PFSK-1 (cell line): ENCODE measurements around the gene IGLON5.

Experiments
- FOXP2 ChIP-seq: optimal IDR thresholded peaks from 2 replicates; pipeline ENCODE3; 2011; ENCODE audit warnings: borderline replicate concordance, control low read depth, inconsistent platforms; ENCODE audit not compliant: insufficient read depth; ENCODE audit errors: extremely low read length, extremely low read depth
- POLR2AphosphoS5 ChIP-seq: IDR thresholded peaks from 2 replicates; pipeline ENCODE4 v1.6.1; 2012; ENCODE audit warnings: low read depth, mild to moderate bottlenecking, control low read depth, low read length, moderate library complexity
- SIN3A ChIP-seq: IDR thresholded peaks from 2 replicates; pipeline ENCODE4 v1.6.1; 2012; ENCODE audit warnings: mild to moderate bottlenecking, low read length, moderate library complexity, borderline replicate concordance; ENCODE audit not compliant: insufficient read depth
- TAF1 ChIP-seq: IDR thresholded peaks from 2 replicates; pipeline ENCODE4 v1.6.1; 2012; ENCODE audit warnings: low read length, control low read depth, borderline replicate concordance; ENCODE audit not compliant: insufficient read depth
- TF ChIP-seq, protein P1 (sequence below), 2 experiments: IDR thresholded peaks; 2 replicates each; pipeline versions ENCODE4 v1.6.1 to v1.8.0; 2011 to 2012; ENCODE audit warnings: low read depth in 2 of 2, low read length in 2 of 2, control low read depth in 1 of 2, inconsistent platforms in 1 of 2, mild to moderate bottlenecking in 1 of 2, moderate library complexity in 1 of 2; ENCODE audit not compliant: insufficient read depth in 1 of 2

Gene IGLON5

DNA sequence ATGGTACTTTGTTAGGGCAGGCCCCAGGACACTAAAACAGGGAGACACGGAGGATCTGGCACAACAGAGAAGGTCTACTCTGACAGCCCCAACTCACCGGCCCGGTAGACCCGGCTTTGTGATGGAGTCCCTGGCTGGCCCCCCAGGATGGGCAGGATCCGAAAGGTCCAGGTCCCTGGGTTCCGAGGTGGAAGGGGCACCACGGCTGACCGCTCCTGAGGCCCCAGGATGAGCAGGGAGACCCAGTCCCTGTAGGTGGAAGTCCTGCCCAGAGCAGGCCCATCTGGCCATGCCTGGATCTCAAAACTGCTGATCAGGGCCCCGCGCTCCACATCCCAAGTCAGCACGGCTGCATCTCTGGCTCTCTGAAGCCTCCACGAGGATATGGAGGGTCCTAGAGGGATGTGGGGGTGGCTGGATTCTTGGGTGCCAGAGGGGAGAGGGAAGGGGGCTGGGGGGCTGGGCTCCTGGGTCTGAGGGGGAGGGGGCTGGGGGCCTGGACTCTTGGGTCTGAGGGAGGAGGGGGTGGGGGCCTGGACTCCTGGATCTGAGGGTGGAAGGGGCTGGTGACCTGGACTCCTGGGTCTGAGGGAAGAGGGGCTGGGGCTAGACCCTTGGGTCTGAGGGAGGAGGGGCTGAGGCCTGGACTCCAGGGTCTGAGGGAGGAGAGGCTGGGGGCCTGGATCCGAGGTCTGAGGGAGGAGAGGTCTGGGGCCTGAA is 25.9 kb downstream of the IGLON5 start:
- TF ChIP-seq SIN3A (no peak), FOXP2 (no peak), TAF1 (no peak), POLR2AphosphoS5 (no peak)
- TF ChIP-seq, protein P1, sequence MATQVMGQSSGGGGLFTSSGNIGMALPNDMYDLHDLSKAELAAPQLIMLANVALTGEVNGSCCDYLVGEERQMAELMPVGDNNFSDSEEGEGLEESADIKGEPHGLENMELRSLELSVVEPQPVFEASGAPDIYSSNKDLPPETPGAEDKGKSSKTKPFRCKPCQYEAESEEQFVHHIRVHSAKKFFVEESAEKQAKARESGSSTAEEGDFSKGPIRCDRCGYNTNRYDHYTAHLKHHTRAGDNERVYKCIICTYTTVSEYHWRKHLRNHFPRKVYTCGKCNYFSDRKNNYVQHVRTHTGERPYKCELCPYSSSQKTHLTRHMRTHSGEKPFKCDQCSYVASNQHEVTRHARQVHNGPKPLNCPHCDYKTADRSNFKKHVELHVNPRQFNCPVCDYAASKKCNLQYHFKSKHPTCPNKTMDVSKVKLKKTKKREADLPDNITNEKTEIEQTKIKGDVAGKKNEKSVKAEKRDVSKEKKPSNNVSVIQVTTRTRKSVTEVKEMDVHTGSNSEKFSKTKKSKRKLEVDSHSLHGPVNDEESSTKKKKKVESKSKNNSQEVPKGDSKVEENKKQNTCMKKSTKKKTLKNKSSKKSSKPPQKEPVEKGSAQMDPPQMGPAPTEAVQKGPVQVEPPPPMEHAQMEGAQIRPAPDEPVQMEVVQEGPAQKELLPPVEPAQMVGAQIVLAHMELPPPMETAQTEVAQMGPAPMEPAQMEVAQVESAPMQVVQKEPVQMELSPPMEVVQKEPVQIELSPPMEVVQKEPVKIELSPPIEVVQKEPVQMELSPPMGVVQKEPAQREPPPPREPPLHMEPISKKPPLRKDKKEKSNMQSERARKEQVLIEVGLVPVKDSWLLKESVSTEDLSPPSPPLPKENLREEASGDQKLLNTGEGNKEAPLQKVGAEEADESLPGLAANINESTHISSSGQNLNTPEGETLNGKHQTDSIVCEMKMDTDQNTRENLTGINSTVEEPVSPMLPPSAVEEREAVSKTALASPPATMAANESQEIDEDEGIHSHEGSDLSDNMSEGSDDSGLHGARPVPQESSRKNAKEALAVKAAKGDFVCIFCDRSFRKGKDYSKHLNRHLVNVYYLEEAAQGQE (IDR thresholded peaks at IDR 0.05; ENCODE audit: insufficient read depth in 1 of 2, low read depth in 2 of 2, low read length in 2 of 2) = no peak

DNA sequence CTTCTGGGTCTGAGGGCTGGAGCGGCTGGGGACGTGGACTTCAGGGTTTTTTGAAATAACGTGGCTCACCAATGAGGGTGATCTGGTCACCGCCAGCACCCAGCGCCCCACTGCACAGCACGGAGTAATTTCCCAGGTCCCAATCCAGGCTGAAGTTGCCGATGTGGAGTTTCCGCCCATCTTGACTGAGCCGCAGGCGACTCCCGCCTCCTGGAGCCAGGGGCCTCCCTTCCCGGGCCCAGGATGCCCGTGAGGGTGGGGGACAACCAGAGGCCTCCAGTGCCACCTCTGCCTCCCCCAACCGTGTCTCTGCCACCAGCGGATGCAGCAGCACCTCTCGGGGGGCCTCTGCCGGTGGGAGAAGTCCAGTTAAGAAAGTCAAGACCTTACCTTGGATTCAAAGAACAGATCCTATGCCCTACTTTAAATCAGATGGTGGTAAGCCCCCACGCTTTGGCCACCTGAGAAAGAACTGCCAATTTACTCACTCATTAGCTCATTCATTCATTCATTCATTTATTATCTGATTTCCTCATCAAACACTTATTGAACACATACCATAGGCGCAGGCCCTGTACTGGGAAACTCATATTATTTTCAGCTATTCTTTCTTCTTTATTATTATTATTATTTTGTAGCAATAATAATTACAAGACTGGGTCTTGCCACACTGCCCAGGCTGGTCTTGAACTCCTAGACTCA is 26.6 kb downstream of the IGLON5 start:
- TF ChIP-seq FOXP2 = no peak
- TF ChIP-seq, protein P1 (IDR thresholded peaks at IDR 0.05; ENCODE audit: insufficient read depth in 1 of 2, low read depth in 2 of 2, low read length in 2 of 2) = no peak
- TF ChIP-seq POLR2AphosphoS5 = no peak
- TF ChIP-seq TAF1 = no peak
- TF ChIP-seq SIN3A = no peak

DNA sequence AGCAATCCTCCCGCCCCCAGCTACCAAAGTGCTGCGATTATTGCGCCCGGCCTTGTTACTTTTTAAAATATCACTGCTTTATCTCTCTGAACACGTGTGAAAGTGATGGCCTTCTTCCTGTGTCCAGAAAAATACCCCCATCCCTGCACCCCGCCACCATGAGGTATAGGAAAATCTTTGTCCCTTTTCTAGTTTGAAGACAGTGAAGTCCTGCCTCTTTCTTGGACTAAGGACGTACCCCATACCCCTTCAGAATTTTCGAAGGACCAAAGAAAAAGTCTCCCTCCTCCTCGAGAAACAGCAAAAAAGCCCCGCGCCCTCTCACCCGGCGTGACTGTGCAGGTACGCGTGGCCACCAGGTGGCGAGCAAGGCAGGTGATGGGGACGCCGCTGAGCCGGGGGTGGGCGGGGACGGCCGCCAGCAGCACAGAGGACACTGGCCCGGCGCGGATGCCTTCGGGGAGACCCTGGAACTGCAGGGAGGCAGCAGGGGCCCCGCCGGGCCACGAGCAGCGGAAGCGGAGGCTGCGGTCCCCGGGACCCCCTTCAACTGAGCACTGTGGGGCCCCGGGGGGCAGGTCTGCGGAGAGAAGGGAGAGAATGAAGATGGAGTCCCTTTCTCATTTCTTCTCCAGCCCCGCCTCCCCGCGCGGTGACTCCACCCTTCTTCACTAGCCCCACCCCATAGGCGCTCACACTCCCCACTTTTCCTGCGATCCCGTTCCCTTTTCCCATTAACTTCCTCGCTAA is 27.3 kb downstream of the IGLON5 start:
- no peak for TF ChIP-seq FOXP2
- TF ChIP-seq, protein P1 (IDR thresholded peaks at IDR 0.05; ENCODE audit: insufficient read depth in 1 of 2, low read depth in 2 of 2, low read length in 2 of 2) = no peak; a peak in 1 of 4 replicates
- no peak for TF ChIP-seq TAF1

DNA sequence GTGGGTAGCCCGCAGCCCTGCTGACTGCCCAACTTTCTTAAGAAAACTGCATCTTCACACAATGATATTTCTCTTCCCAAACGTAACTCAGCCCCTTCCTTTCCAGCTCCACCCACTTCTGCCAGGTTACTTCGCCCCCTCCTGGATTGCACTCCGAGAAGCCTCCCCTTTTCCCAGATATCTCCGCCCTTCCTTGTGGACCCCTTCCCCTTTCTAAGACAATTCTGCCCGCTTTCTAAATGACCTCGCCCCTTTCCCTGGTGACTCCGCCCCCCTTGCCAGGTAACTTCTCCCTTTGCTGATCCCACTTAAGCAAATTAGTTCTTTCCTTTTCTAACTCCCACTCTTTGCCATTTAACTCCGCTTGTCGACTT is 27.9 kb downstream of the IGLON5 start:
- TF ChIP-seq FOXP2 = no peak
- no peak for TF ChIP-seq SIN3A
- TF ChIP-seq, protein P1 (IDR thresholded peaks at IDR 0.05; ENCODE audit: insufficient read depth in 1 of 2, low read depth in 2 of 2, low read length in 2 of 2) = no peak
- TF ChIP-seq POLR2AphosphoS5 = no peak
- no peak for TF ChIP-seq TAF1
